ENCODE results near the gene JPH3. TPM values are rescaled to one million over a fixed set of nuclear protein-coding genes. Genes with fewer than 3 reads are reported as not detected.

The JPH3 gene
- polyA plus RNA-seq, 2 of the 4 experiments (the other 2 are of a cell fraction) = 0.36 to 1.6 TPM

DNA sequence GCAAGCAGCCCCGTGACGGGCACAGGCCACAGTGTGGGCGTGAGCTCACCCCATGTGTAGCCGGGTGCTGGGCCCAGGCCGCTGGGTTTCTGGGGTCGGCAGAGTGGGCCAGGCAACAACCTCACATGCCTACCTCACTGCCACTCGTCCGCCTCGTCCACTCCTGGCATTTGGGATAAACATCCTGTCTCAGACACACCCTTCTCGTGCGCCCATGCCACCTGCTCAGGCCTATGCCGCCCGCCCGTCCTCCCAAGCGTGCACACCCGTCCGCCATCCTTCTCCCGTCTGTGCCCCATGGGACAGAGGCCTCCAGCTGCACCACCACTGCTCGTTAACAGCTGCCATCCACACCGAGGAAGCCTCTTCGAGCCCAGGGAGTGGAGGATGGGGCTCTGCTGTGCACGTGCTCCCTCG, 99.2 kb downstream of the JPH3 start:
- ChIA-PET CTCF (interaction anchor here (0.6 to 1.7 kb wide), 7 partner anchors 10 to 174 kb away, joined by 3 to 7 read pairs (median 3); no protein-coding TSS in a partner anchor), POLR2A (no interaction called here)
- TF ChIP-seq SMC3 (IDR thresholded peaks at IDR 0.05) (no peak), CEBPB (IDR thresholded peaks at IDR 0.05) (no peak), KDM5A (IDR thresholded peaks at IDR 0.05) (no peak), FOSL2 (IDR thresholded peaks at IDR 0.05) (no peak), FOSL2 (CRISPR knock-in tag; IDR thresholded peaks at IDR 0.05) (no peak), ZFP36 (IDR thresholded peaks at IDR 0.05; ENCODE audit: borderline replicate concordance, partially characterized antibody) (no peak), EHMT2 (IDR thresholded peaks at IDR 0.05; ENCODE audit: low read depth) (no peak), NFE2L2 (conservative IDR thresholded peaks at IDR 0.05; ENCODE audit: low read length) (no peak), MYC (IDR thresholded peaks at IDR 0.05; ENCODE audit: borderline replicate concordance, low read length) (no peak), HOXA7 (CRISPR knock-in tag; IDR thresholded peaks at IDR 0.05) (no peak), ZSCAN20 (CRISPR knock-in tag; IDR thresholded peaks at IDR 0.05) (no peak), BHLHE40 (IDR thresholded peaks at IDR 0.05; ENCODE audit: low read depth, low read length) (no peak)
- TF ChIP-seq, protein P1, sequence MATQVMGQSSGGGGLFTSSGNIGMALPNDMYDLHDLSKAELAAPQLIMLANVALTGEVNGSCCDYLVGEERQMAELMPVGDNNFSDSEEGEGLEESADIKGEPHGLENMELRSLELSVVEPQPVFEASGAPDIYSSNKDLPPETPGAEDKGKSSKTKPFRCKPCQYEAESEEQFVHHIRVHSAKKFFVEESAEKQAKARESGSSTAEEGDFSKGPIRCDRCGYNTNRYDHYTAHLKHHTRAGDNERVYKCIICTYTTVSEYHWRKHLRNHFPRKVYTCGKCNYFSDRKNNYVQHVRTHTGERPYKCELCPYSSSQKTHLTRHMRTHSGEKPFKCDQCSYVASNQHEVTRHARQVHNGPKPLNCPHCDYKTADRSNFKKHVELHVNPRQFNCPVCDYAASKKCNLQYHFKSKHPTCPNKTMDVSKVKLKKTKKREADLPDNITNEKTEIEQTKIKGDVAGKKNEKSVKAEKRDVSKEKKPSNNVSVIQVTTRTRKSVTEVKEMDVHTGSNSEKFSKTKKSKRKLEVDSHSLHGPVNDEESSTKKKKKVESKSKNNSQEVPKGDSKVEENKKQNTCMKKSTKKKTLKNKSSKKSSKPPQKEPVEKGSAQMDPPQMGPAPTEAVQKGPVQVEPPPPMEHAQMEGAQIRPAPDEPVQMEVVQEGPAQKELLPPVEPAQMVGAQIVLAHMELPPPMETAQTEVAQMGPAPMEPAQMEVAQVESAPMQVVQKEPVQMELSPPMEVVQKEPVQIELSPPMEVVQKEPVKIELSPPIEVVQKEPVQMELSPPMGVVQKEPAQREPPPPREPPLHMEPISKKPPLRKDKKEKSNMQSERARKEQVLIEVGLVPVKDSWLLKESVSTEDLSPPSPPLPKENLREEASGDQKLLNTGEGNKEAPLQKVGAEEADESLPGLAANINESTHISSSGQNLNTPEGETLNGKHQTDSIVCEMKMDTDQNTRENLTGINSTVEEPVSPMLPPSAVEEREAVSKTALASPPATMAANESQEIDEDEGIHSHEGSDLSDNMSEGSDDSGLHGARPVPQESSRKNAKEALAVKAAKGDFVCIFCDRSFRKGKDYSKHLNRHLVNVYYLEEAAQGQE (IDR thresholded peaks at IDR 0.05) = no peak
- TF ChIP-seq, protein P2, sequence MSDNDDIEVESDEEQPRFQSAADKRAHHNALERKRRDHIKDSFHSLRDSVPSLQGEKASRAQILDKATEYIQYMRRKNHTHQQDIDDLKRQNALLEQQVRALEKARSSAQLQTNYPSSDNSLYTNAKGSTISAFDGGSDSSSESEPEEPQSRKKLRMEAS (IDR thresholded peaks at IDR 0.05) = no peak
- TF ChIP-seq, protein P3, sequence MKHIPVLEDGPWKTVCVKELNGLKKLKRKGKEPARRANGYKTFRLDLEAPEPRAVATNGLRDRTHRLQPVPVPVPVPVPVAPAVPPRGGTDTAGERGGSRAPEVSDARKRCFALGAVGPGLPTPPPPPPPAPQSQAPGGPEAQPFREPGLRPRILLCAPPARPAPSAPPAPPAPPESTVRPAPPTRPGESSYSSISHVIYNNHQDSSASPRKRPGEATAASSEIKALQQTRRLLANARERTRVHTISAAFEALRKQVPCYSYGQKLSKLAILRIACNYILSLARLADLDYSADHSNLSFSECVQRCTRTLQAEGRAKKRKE (CRISPR knock-in tag; IDR thresholded peaks at IDR 0.05; ENCODE audit: low read depth) = no peak
- TF ChIP-seq, protein P4, sequence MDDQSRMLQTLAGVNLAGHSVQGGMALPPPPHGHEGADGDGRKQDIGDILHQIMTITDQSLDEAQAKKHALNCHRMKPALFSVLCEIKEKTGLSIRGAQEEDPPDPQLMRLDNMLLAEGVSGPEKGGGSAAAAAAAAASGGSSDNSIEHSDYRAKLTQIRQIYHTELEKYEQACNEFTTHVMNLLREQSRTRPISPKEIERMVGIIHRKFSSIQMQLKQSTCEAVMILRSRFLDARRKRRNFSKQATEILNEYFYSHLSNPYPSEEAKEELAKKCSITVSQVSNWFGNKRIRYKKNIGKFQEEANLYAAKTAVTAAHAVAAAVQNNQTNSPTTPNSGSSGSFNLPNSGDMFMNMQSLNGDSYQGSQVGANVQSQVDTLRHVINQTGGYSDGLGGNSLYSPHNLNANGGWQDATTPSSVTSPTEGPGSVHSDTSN (IDR thresholded peaks at IDR 0.05) = no peak
- TF ChIP-seq, protein P5, sequence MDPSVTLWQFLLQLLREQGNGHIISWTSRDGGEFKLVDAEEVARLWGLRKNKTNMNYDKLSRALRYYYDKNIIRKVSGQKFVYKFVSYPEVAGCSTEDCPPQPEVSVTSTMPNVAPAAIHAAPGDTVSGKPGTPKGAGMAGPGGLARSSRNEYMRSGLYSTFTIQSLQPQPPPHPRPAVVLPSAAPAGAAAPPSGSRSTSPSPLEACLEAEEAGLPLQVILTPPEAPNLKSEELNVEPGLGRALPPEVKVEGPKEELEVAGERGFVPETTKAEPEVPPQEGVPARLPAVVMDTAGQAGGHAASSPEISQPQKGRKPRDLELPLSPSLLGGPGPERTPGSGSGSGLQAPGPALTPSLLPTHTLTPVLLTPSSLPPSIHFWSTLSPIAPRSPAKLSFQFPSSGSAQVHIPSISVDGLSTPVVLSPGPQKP (IDR thresholded peaks at IDR 0.05; ENCODE audit: low read depth, low read length) = no peak
- 96% methylated on average over 23 of the region's 23 CpGs for whole genome bisulfite sequencing (ENCODE audit: missing lambda C conversion rate)
- DNase-seq (ENCODE audit: low read depth in 1 of 2, low spot score in 1 of 2) (no peak), FAIRE-seq (no peak), ATAC-seq (no peak)
- no peak overlapping the region for H3K4me2 ChIP-seq
- H3K4me3 ChIP-seq = no peak overlapping the region
- H3K9me3 ChIP-seq = no peaks in the 10 kb centered on the region
- no peak overlapping the region for H3K27ac ChIP-seq
- no peaks in the 10 kb centered on the region for H3K4me1 ChIP-seq

DNA sequence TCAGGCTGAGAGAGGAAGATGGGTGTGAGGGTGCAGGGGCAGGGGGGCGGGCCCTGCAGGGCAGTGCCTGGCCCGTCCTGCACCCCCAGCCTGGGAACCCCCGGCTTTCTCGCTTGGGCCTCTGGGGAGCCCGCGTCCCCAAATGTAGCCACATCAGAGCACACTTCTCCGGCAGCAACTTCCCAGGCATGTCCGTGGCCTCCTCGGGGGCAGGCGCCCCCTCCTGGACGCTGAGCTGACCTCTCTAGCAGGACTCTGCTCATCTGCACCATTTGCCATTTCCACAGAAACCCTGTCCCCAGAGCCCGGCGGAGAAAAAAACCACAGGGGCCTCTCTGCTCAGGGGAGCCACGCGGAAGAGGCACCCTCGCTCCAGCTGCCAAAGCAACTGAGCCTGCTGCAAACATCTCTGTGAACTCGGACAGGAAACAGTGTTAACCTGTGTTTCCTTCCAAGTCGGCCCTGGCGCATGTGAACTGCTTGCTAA, 100.1 kb downstream of the JPH3 start:
- no peak overlapping the region for H3K4me2 ChIP-seq
- WGBS (ENCODE audit: missing lambda C conversion rate) = 81% methylated on average over 10 of the region's 19 CpGs
- peak in 1 of 2 experiments; percentile 71 for DNase-seq (ENCODE audit: low read depth in 1 of 2, low spot score in 1 of 2)
- no peak overlapping the region for H3K27ac ChIP-seq
- TF ChIP-seq, protein P6, sequence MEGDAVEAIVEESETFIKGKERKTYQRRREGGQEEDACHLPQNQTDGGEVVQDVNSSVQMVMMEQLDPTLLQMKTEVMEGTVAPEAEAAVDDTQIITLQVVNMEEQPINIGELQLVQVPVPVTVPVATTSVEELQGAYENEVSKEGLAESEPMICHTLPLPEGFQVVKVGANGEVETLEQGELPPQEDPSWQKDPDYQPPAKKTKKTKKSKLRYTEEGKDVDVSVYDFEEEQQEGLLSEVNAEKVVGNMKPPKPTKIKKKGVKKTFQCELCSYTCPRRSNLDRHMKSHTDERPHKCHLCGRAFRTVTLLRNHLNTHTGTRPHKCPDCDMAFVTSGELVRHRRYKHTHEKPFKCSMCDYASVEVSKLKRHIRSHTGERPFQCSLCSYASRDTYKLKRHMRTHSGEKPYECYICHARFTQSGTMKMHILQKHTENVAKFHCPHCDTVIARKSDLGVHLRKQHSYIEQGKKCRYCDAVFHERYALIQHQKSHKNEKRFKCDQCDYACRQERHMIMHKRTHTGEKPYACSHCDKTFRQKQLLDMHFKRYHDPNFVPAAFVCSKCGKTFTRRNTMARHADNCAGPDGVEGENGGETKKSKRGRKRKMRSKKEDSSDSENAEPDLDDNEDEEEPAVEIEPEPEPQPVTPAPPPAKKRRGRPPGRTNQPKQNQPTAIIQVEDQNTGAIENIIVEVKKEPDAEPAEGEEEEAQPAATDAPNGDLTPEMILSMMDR (IDR thresholded peaks at IDR 0.05) = peak; percentile 45
- no peak for TF ChIP-seq JUN (IDR thresholded peaks at IDR 0.05)
- no peaks in the 10 kb centered on the region for H3K9me3 ChIP-seq
- CTCF ChIA-PET = interaction anchor here (0.7 to 2.0 kb wide), 10 partner anchors 9 to 173 kb away, joined by 3 to 7 read pairs (median 4); no protein-coding TSS in a partner anchor
- H3K4me1 ChIP-seq = no peaks in the 10 kb centered on the region
- ATAC-seq = peak; percentile 48 to 80; a peak in 4 of 6 replicates
- no peak for FAIRE-seq
- H3K4me3 ChIP-seq = no peak overlapping the region
- POLR2A ChIA-PET = no interaction called here
